Ishikawa (cell line): Measurements from ENCODE around the gene POU2F2.

Experiments used
- CEBPB ChIP-seq: IDR thresholded peaks from 2 replicates; pipeline ENCODE4 v1.6.1; 2012
- CREB1 ChIP-seq: IDR thresholded peaks from 2 replicates; pipeline ENCODE4 v1.6.1; 2012; ENCODE audit warnings: low read depth
- EGR1 ChIP-seq: IDR thresholded peaks from 2 replicates; pipeline ENCODE4 v1.6.1; 2012
- EP300 ChIP-seq: IDR thresholded peaks from 2 replicates; pipeline ENCODE4 v1.6.1; 2012; ENCODE audit warnings: borderline replicate concordance
- FOXM1 ChIP-seq: IDR thresholded peaks from 2 replicates; pipeline ENCODE4 v1.6.1; 2012; ENCODE audit warnings: low read depth, borderline replicate concordance
- NFIC ChIP-seq: IDR thresholded peaks from 2 replicates; pipeline ENCODE4 v1.6.1; 2012
- RAD21 ChIP-seq: IDR thresholded peaks from 2 replicates; pipeline ENCODE4 v1.6.1; 2012; ENCODE audit warnings: low read depth
- TAF1 ChIP-seq: IDR thresholded peaks from 2 replicates; pipeline ENCODE4 v1.6.1; 2012; ENCODE audit warnings: low read depth, mild to moderate bottlenecking
- TCF12 ChIP-seq: IDR thresholded peaks from 2 replicates; pipeline ENCODE4 v1.6.1; 2012; ENCODE audit warnings: low read depth
- TEAD4 ChIP-seq: IDR thresholded peaks from 2 replicates; pipeline ENCODE4 v1.6.1; 2012
- YY1 ChIP-seq: IDR thresholded peaks from 2 replicates; pipeline ENCODE4 v1.6.1; 2012; ENCODE audit warnings: low read depth
- ZBTB7A ChIP-seq: IDR thresholded peaks from 2 replicates; pipeline ENCODE4 v1.6.1; 2012; ENCODE audit warnings: low read depth
- TF ChIP-seq, protein P1 (sequence below): IDR thresholded peaks from 2 replicates; pipeline ENCODE4 v1.6.1; 2012; ENCODE audit warnings: low read depth, mild to moderate bottlenecking
- TF ChIP-seq, protein P2 (sequence below): IDR thresholded peaks from 2 replicates; pipeline ENCODE4 v1.6.1; 2012
- TF ChIP-seq, protein P3 (sequence below): IDR thresholded peaks from 2 replicates; pipeline ENCODE4 v1.6.1; 2012

Gene POU2F2

GRCh38 chr19:42057846-42058245 is 74.4 kb downstream of the POU2F2 start:
- TF ChIP-seq ZBTB7A, result no peak
- no peak for TF ChIP-seq EP300
- no peak for TF ChIP-seq NFIC
- TF ChIP-seq CEBPB, result no peak
- no peak for TF ChIP-seq YY1
- no peak for TF ChIP-seq EGR1
- TF ChIP-seq TCF12, result no peak
- TF ChIP-seq CREB1, result no peak
- TF ChIP-seq TEAD4, result no peak
- TF ChIP-seq RAD21, result no peak
- TF ChIP-seq, protein P1, sequence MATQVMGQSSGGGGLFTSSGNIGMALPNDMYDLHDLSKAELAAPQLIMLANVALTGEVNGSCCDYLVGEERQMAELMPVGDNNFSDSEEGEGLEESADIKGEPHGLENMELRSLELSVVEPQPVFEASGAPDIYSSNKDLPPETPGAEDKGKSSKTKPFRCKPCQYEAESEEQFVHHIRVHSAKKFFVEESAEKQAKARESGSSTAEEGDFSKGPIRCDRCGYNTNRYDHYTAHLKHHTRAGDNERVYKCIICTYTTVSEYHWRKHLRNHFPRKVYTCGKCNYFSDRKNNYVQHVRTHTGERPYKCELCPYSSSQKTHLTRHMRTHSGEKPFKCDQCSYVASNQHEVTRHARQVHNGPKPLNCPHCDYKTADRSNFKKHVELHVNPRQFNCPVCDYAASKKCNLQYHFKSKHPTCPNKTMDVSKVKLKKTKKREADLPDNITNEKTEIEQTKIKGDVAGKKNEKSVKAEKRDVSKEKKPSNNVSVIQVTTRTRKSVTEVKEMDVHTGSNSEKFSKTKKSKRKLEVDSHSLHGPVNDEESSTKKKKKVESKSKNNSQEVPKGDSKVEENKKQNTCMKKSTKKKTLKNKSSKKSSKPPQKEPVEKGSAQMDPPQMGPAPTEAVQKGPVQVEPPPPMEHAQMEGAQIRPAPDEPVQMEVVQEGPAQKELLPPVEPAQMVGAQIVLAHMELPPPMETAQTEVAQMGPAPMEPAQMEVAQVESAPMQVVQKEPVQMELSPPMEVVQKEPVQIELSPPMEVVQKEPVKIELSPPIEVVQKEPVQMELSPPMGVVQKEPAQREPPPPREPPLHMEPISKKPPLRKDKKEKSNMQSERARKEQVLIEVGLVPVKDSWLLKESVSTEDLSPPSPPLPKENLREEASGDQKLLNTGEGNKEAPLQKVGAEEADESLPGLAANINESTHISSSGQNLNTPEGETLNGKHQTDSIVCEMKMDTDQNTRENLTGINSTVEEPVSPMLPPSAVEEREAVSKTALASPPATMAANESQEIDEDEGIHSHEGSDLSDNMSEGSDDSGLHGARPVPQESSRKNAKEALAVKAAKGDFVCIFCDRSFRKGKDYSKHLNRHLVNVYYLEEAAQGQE, result no peak
- TF ChIP-seq, protein P2, sequence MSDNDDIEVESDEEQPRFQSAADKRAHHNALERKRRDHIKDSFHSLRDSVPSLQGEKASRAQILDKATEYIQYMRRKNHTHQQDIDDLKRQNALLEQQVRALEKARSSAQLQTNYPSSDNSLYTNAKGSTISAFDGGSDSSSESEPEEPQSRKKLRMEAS, result no peak
- no peak for TF ChIP-seq TAF1
- TF ChIP-seq FOXM1, result no peak
- TF ChIP-seq, protein P3, sequence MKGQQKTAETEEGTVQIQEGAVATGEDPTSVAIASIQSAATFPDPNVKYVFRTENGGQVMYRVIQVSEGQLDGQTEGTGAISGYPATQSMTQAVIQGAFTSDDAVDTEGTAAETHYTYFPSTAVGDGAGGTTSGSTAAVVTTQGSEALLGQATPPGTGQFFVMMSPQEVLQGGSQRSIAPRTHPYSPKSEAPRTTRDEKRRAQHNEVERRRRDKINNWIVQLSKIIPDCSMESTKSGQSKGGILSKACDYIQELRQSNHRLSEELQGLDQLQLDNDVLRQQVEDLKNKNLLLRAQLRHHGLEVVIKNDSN, result no peak

DNA sequence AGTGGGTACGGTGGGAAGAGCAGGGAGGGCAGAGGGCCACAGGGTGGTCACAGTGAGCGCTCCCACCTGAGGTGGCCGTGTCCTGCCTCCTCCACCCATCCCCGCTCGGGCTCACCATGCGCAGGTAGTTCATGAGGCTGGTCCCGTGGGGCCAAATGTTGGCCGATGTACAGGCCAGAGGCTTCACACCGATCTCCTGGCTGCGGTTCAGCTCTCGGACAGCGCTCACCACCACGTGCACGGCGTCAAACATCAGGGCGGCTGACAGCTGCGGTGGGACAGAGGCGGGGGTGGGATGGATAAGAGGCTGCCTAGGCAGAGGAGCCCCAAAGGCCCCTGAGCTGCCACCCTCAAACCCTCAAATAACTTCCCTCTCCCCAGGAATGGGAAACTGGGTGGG is 78.0 kb downstream of the POU2F2 start:
- TF ChIP-seq EP300, result no peak
- TF ChIP-seq, protein P2, result 0 out of 2 replicates have a peak, but pooled peaks have one; percentile 23
- TF ChIP-seq, protein P1, result peak; percentile 51
- TF ChIP-seq FOXM1, result no peak

- no peak for TF ChIP-seq TCF12
- TF ChIP-seq, protein P1, result no peak
- no peak for TF ChIP-seq NFIC
- no peak for TF ChIP-seq EP300
- TF ChIP-seq FOXM1, result no peak
- no peak for TF ChIP-seq YY1
- TF ChIP-seq RAD21, result no peak
- no peak for TF ChIP-seq TEAD4
- TF ChIP-seq CREB1, result no peak
- TF ChIP-seq EGR1, result no peak
- TF ChIP-seq, protein P2, result no peak
- TF ChIP-seq, protein P3, result no peak
- TF ChIP-seq TAF1, result no peak
- no peak for TF ChIP-seq ZBTB7A
- no peak for TF ChIP-seq CEBPB
Measured at GRCh38 chr19:42053037-42053935, 79.0 kb downstream of the POU2F2 start.
